Glutamatergic neuron (in vitro differentiated cells): ENCODE data around the gene MATCAP1. TPM values are rescaled to one million over a fixed set of nuclear protein-coding genes. Genes with fewer than 3 reads are reported as not detected.

Experiments
- DNase-seq: peaks from one replicate; pipeline ENCODE4 v3.0.0; 2022
- H3K27ac Mint-ChIP-seq: one replicate; pipeline ENCODE4 v1.8.0; 2020; ENCODE audit warnings: mild to moderate bottlenecking, mixed read lengths, inconsistent platforms; ENCODE audit not compliant: unreplicated experiment
- H3K27me3 Mint-ChIP-seq: one replicate; pipeline ENCODE4 v1.8.0; 2020; ENCODE audit warnings: mild to moderate bottlenecking, moderate library complexity, mixed read lengths, inconsistent platforms; ENCODE audit not compliant: unreplicated experiment
- H3K36me3 Mint-ChIP-seq: one replicate; pipeline ENCODE4 v1.8.0; 2020; ENCODE audit warnings: mild to moderate bottlenecking, mixed read lengths, inconsistent platforms; ENCODE audit not compliant: unreplicated experiment
- H3K4me1 Mint-ChIP-seq: one replicate; pipeline ENCODE4 v1.8.0; 2020; ENCODE audit warnings: mild to moderate bottlenecking, low read depth, mixed read lengths, inconsistent platforms; ENCODE audit not compliant: unreplicated experiment
- H3K4me3 Mint-ChIP-seq: one replicate; pipeline ENCODE4 v1.8.0; 2020; ENCODE audit warnings: mild to moderate bottlenecking, mixed read lengths, inconsistent platforms; ENCODE audit not compliant: unreplicated experiment
- H3K9me3 Mint-ChIP-seq: one replicate; pipeline ENCODE4 v1.8.0; 2020; ENCODE audit warnings: mild to moderate bottlenecking, moderate library complexity, mixed read lengths, inconsistent platforms; ENCODE audit not compliant: unreplicated experiment
- CTCF ChIP-seq: fragments of 200-600 bp; sonication (generic); IDR thresholded peaks from one replicate; pipeline ENCODE4 v1.5.0; 2021; ENCODE audit not compliant: partially characterized antibody, unreplicated experiment
- total RNA-seq: library from RNA; stranded (reverse); fragmentation: NEBNext Ultra II Directional; extraction: Animal tissue kit (Norgen Biotek cat#: 25700); gene quantifications from one replicate; pipeline ENCODE4 v1.2.1, GENCODE V29; 2021; ENCODE audit not compliant: unreplicated experiment

The MATCAP1 gene
- total RNA-seq, 1 donor from 2014 or later: 197 TPM

DNA sequence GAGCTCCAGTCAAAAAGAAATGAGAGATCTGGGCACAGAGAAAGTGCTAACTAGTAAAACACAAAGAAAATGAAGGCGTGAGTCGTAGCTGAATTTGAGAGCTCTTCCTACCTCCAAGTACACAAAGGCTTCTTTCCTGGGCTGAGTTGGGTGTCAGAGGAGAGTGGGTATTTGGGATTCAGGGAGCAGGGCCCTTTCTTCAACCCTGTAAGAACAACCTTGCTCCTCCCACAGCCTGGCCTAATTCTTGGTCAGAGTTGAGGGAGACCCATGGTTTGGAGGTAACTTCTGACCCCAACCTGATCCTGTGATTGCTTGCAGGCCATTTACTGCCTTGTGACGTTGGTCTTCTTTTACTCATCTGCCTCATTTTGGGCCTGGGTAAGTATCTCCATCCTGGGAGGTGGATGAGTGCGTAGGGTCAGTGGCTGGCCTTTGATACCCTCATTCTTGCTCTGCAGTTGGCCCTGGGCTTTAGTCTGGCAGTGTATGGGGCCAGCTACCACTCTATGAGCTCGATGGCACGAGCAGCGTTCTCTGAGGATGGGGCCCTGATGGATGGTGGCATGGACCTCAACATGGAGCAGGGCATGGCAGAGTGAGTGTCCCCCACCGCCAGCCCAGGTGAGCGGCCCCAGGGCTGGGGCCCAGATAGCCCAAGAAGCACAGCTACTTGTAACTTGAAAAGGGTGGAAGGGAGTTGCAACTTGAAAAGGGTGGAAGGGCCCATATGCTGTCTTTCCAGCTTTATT, 44.4 kb upstream of the MATCAP1 start:
- no peaks in the 10 kb centered on the region for H3K36me3 Mint-ChIP-seq
- H3K27me3 Mint-ChIP-seq: peaks cover 11% of the 10 kb centered on the region
- H3K9me3 Mint-ChIP-seq: peaks cover 3% of the 10 kb centered on the region
- H3K4me3 Mint-ChIP-seq: peak overlapping the region; percentile 99
- H3K27ac Mint-ChIP-seq: peak overlapping the region; percentile 91
- TF ChIP-seq CTCF: no peak
- no peak for DNase-seq
- H3K4me1 Mint-ChIP-seq: peaks cover 14% of the 10 kb centered on the region

- TF ChIP-seq CTCF: no peak
- no peak for DNase-seq
- H3K27ac Mint-ChIP-seq: peak overlapping the region; percentile 91
- peak overlapping the region; percentile 99 for H3K4me3 Mint-ChIP-seq
- peaks cover 14% of the 10 kb centered on the region for H3K27me3 Mint-ChIP-seq
- H3K4me1 Mint-ChIP-seq: peaks cover 14% of the 10 kb centered on the region
- H3K36me3 Mint-ChIP-seq: no peaks in the 10 kb centered on the region
- H3K9me3 Mint-ChIP-seq: peaks cover 3% of the 10 kb centered on the region
These were observed 43.8 kb upstream of the MATCAP1 start for GRCh38 chr16:67227567-67227921.

DNA sequence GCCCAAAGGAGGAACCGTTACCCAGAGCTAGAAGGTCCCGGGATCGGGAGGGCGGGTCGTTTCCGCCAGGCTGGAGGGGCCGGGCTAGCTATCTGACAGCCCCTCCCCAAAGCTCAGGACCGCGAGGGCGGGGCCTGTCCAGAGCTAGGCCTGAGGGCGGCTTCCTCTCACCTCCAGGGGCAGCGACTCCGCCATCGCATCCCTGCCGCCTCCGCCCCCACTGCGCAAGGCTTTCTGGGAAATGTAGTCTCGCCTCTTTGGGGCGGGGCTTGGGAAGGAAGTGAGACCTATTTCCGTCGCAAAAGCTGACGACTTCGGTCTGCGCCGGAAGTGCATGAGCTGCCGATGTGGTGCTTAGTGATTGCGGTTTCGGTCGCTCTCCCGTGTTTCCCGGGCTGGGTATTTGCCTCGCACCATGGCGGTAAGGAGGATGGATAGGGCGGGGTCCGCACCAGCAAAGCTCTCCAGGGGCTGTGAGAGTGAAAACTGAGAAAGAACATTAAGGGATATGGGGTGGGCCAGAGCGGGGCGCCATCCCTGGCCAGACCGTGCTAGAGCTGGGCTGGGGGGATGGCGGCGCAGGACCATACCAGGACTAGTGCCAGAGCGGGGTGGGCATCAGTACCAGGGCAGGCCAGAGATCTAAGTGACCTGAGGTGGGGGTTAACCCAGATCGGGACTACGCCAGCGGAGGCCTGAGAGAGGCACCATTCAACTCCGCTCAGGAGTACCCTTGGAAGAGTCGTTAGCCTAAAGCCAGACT, 43.2 kb upstream of the MATCAP1 start, which contains the start of gene TMEM208:
Gene TMEM208, plus strand, starts transcription at position 327 of the 763 bp plus-strand sequence. Its CDS starts 89 bp downstream, at position 416.
- H3K36me3 Mint-ChIP-seq: no peaks in the 10 kb centered on the region
- peak; percentile 100 for DNase-seq
- peaks cover 14% of the 10 kb centered on the region for H3K4me1 Mint-ChIP-seq
- peaks cover 15% of the 10 kb centered on the region for H3K27me3 Mint-ChIP-seq
- peaks cover 3% of the 10 kb centered on the region for H3K9me3 Mint-ChIP-seq
- H3K27ac Mint-ChIP-seq: peak within 1 kb of the TSS; percentile 93
- no peak for TF ChIP-seq CTCF
- peak within 1 kb of the TSS; percentile 99 for H3K4me3 Mint-ChIP-seq

DNA sequence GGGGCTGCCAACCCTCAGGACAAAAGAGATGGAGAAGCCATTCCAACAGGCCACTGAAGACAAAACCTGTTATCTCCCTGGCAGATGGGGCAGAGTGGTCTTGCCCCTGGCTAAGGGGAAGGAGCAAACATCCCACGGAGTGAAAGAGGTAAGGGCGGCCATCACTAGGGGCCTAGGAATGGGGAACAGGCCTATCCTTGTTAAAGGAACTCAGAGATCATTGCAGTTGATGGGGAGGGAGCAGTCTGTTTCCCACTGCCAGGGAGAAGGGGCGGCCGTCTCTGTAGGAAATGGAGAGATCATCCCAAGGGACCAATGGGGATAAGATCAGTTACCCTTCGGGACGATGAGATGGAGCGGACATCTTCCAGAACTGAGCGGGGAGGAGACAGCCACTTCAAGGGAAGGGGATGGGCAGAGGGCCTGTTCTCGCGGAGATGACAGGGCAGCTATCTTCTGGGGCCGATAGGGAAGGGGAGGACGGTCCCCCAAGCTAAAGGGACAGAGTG, 42.6 kb upstream of the MATCAP1 start:
- Mint-ChIP-seq H3K36me3 (no peaks in the 10 kb centered on the region), H3K4me3 (peak overlapping the region; percentile 99), H3K27me3 (peaks cover 15% of the 10 kb centered on the region), H3K9me3 (peaks cover 3% of the 10 kb centered on the region), H3K27ac (peak overlapping the region; percentile 93), H3K4me1 (peaks cover 14% of the 10 kb centered on the region)
- DNase-seq: no peak
- no peak for TF ChIP-seq CTCF
